ENCODE data around the gene KLHL20. TPM values are rescaled to one million over a fixed set of nuclear protein-coding genes. Genes with fewer than 3 reads are reported as not detected.
A peak's percentile ranks its signal among the peaks of the same experiment; 100 is the strongest.
"Not testable (repeated sequence)": the region's sequence is repeated elsewhere in the genome, so short reads cannot be mapped to it uniquely, and the experiment has no call there.

Gene KLHL20
- total RNA-seq, 1 experiment from 2014 or later, result 12.8 TPM

DNA sequence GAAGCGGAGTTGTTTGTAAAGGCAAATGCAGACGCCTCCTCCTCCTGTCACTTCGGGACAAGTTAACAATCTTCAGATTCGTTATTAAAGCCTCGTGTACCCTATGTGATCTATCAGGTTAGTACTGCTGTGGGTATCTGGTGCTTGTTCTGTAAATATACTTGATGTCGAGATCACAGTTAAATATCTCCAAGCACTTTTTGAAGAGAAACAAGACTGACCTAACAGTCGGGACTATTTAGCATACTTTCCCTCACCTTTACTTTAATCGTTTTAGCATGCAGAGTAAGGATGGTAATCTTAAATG is 710 bp downstream of the KLHL20 start:
- Mint-ChIP-seq H3K9me3 (ENCODE audit: unreplicated experiment) (no peaks in the 10 kb centered on the region), H3K4me1 (ENCODE audit: low read depth, unreplicated experiment) (peaks cover 7% of the 10 kb centered on the region), H3K4me3 (ENCODE audit: unreplicated experiment) (peak overlapping the region; percentile 79), H3K27me3 (ENCODE audit: insufficient read depth, unreplicated experiment) (no peaks in the 10 kb centered on the region), H3K27ac (ENCODE audit: unreplicated experiment) (peak overlapping the region; percentile 75), H3K36me3 (ENCODE audit: insufficient read depth, unreplicated experiment) (peaks cover 10% of the 10 kb centered on the region)
- Histone ChIP-seq H3K4me3 (ENCODE audit: low read depth, low read length) (peak overlapping the region; percentile 90), H3K36me3 (ENCODE audit: control insufficient read depth, insufficient read depth, low read length) (no peaks in the 10 kb centered on the region), H3K4me1 (peaks cover 4% of the 10 kb centered on the region; the same call in 1 of the 2 replicates), H3K9me3 (no peaks in the 10 kb centered on the region), H3K27me3 (replicated peaks; ENCODE audit: control insufficient read depth, insufficient read depth, low read length) (no peaks in the 10 kb centered on the region)
- no TSS peak for BruUV-seq (replicated peaks)
- ChIA-PET CTCF (no interaction called here), POLR2A (interaction anchor here (1.2 kb wide), 3 partner anchors 109 to 238 kb away, joined by 4 to 10 read pairs (median 7); partner anchors contain the start of genes CENPL, DARS2, PRDX6 and ZBTB37)
- TF ChIP-seq, protein P1, sequence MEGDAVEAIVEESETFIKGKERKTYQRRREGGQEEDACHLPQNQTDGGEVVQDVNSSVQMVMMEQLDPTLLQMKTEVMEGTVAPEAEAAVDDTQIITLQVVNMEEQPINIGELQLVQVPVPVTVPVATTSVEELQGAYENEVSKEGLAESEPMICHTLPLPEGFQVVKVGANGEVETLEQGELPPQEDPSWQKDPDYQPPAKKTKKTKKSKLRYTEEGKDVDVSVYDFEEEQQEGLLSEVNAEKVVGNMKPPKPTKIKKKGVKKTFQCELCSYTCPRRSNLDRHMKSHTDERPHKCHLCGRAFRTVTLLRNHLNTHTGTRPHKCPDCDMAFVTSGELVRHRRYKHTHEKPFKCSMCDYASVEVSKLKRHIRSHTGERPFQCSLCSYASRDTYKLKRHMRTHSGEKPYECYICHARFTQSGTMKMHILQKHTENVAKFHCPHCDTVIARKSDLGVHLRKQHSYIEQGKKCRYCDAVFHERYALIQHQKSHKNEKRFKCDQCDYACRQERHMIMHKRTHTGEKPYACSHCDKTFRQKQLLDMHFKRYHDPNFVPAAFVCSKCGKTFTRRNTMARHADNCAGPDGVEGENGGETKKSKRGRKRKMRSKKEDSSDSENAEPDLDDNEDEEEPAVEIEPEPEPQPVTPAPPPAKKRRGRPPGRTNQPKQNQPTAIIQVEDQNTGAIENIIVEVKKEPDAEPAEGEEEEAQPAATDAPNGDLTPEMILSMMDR (IDR thresholded peaks at IDR 0.05; ENCODE audit: insufficient read depth in 1 of 2, low read depth in 1 of 2, low read length in 1 of 2, severe bottlenecking in 1 of 2, unreplicated experiment in 1 of 2), result no peak
- intact Hi-C loops (cut with micrococcal nuclease; ENCODE audit: unreplicated experiment), result loop anchor here (10.0 kb wide), 1 partner anchor 291 kb away; no protein-coding TSS in a partner anchor
- no peak for DNase-seq

DNA sequence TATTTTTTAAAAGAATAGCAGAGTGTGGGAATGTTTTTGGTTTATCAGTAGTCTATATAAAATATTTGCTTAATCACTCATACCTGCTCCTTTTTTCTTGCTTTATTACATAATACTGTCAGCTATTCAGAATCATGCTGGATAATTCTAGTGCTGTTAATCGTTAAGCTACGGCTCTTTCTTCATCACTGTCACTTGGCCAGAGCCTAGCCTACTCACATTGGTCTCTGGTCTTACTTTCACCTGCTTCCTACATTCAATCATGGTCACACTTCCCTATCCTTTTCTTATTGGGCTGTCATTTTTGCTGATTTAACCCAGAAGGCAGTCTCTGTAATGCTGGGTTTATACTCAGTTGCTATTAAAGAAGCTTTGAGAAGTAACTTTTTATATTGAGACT is 2.5 kb downstream of the KLHL20 start:
- Mint-ChIP-seq H3K9me3 (ENCODE audit: unreplicated experiment) (no peaks in the 10 kb centered on the region), H3K4me1 (ENCODE audit: low read depth, unreplicated experiment) (peaks cover 7% of the 10 kb centered on the region), H3K36me3 (ENCODE audit: insufficient read depth, unreplicated experiment) (peaks cover 10% of the 10 kb centered on the region), H3K4me3 (ENCODE audit: unreplicated experiment) (no peak overlapping the region), H3K27ac (ENCODE audit: unreplicated experiment) (no peak overlapping the region), H3K27me3 (ENCODE audit: insufficient read depth, unreplicated experiment) (no peaks in the 10 kb centered on the region)
- TF ChIP-seq, protein P1 (IDR thresholded peaks at IDR 0.05; ENCODE audit: insufficient read depth in 1 of 2, low read depth in 1 of 2, low read length in 1 of 2, severe bottlenecking in 1 of 2, unreplicated experiment in 1 of 2), result no peak
- H3K27me3 ChIP-seq (replicated peaks; ENCODE audit: control insufficient read depth, insufficient read depth, low read length), result no peaks in the 10 kb centered on the region
- intact Hi-C loops (cut with micrococcal nuclease; ENCODE audit: unreplicated experiment), result loop anchor here (10.0 kb wide), 1 partner anchor 292 kb away; no protein-coding TSS in a partner anchor
- peaks cover 4% of the 10 kb centered on the region; the same call in 1 of the 2 replicates for H3K4me1 ChIP-seq
- no peak overlapping the region for H3K4me3 ChIP-seq (ENCODE audit: low read depth, low read length)
- CTCF ChIA-PET, result no interaction called here
- no peaks in the 10 kb centered on the region for H3K9me3 ChIP-seq
- DNase-seq, result no peak
- no peaks in the 10 kb centered on the region for H3K36me3 ChIP-seq (ENCODE audit: control insufficient read depth, insufficient read depth, low read length)
- no TSS peak for BruUV-seq (replicated peaks)
- POLR2A ChIA-PET, result no interaction called here

DNA sequence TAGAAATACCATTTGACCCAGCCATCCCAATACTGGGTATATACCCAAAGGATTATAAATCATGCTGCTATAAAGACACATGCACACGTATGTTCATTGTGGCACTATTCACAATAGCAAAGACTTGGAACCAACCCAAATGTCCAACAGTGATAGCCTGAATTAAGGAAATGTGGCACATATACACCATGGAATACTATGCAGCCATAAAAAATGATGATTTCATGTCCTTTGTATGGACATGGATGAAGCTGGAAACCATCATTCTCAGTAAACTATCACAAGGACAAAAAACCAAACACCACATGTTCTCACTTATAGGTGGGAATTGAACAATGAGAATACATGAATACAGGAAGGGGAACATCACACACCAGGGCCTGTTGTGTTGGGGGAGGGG is 16.6 kb downstream of the KLHL20 start:
- H3K27me3 Mint-ChIP-seq (ENCODE audit: insufficient read depth, unreplicated experiment); H3K9me3 ChIP-seq; BruUV-seq (replicated peaks): not testable (repeated sequence)

DNA sequence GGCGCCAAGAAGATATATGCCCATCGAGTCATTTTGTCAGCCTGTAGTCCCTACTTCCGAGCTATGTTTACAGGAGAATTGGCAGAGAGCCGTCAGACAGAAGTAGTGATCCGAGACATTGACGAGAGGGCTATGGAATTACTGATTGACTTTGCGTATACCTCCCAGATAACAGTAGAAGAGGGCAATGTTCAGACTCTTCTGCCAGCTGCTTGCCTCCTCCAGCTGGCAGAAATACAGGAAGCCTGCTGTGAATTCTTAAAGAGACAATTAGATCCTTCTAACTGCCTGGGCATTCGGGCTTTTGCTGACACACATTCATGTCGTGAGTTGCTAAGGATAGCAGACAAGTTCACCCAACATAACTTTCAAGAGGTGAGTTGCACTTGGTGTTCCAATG is 19.1 kb downstream of the KLHL20 start:
- Mint-ChIP-seq H3K4me1 (ENCODE audit: low read depth, unreplicated experiment) (no peaks in the 10 kb centered on the region), H3K27me3 (ENCODE audit: insufficient read depth, unreplicated experiment) (no peaks in the 10 kb centered on the region), H3K27ac (ENCODE audit: unreplicated experiment) (no peak overlapping the region), H3K4me3 (ENCODE audit: unreplicated experiment) (no peak overlapping the region), H3K9me3 (ENCODE audit: unreplicated experiment) (peaks cover 3% of the 10 kb centered on the region), H3K36me3 (ENCODE audit: insufficient read depth, unreplicated experiment) (peaks cover 10% of the 10 kb centered on the region)
- no peaks in the 10 kb centered on the region for H3K9me3 ChIP-seq
- H3K4me3 ChIP-seq (ENCODE audit: low read depth, low read length), result no peak overlapping the region
- no peaks in the 10 kb centered on the region for H3K27me3 ChIP-seq (replicated peaks; ENCODE audit: control insufficient read depth, insufficient read depth, low read length)
- no TSS peak for BruUV-seq (replicated peaks)
- ChIA-PET CTCF (no interaction called here), POLR2A (no interaction called here)
- no peak for DNase-seq
- no peaks in the 10 kb centered on the region; the same call in 1 of the 2 replicates for H3K36me3 ChIP-seq (ENCODE audit: control insufficient read depth, insufficient read depth, low read length)
- intact Hi-C loops (cut with micrococcal nuclease; ENCODE audit: unreplicated experiment), result no loop called here
- H3K4me1 ChIP-seq, result no peaks in the 10 kb centered on the region
- TF ChIP-seq, protein P1 (IDR thresholded peaks at IDR 0.05; ENCODE audit: insufficient read depth in 1 of 2, low read depth in 1 of 2, low read length in 1 of 2, severe bottlenecking in 1 of 2, unreplicated experiment in 1 of 2), result no peak

More for the DNA sequence above, 16.6 kb downstream of the KLHL20 start:
- H3K4me1 ChIP-seq; H3K27me3 ChIP-seq (replicated peaks; ENCODE audit: control insufficient read depth, insufficient read depth, low read length); H3K4me3 Mint-ChIP-seq (ENCODE audit: unreplicated experiment); H3K27ac Mint-ChIP-seq (ENCODE audit: unreplicated experiment); H3K36me3 ChIP-seq (ENCODE audit: control insufficient read depth, insufficient read depth, low read length); POLR2A ChIA-PET; H3K4me3 ChIP-seq (ENCODE audit: low read depth, low read length); H3K4me1 Mint-ChIP-seq (ENCODE audit: low read depth, unreplicated experiment); DNase-seq; intact Hi-C loops (cut with micrococcal nuclease; ENCODE audit: unreplicated experiment); CTCF ChIA-PET: not testable (repeated sequence)
- H3K36me3 Mint-ChIP-seq (ENCODE audit: insufficient read depth, unreplicated experiment), result peaks cover 10% of the 10 kb centered on the region
- peaks cover 22% of the 10 kb centered on the region for H3K9me3 Mint-ChIP-seq (ENCODE audit: unreplicated experiment)

DNA sequence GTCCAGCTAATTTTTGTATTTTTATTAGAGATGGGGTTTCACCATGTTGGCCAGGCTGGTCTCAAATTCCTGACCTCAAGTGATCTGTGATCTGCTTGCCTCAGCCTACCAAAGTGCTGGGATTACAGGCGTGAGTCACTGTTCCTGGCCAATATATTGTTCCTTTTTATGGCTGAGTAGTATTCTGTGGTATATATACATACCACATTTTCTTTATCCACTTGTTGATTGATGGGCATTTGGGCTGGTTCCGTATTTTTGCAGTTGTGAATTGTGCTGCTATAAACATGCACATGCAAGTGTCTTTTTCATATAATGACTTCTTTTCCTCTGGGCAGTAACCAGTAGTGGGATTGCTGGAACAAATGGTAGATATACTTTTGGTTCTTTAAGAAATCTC is 21.3 kb downstream of the KLHL20 start:
- POLR2A ChIA-PET; H3K36me3 ChIP-seq (ENCODE audit: control insufficient read depth, insufficient read depth, low read length); H3K4me1 ChIP-seq; intact Hi-C loops (cut with micrococcal nuclease; ENCODE audit: unreplicated experiment); H3K27ac Mint-ChIP-seq (ENCODE audit: unreplicated experiment); H3K4me3 Mint-ChIP-seq (ENCODE audit: unreplicated experiment); H3K4me1 Mint-ChIP-seq (ENCODE audit: low read depth, unreplicated experiment); H3K27me3 ChIP-seq (replicated peaks; ENCODE audit: control insufficient read depth, insufficient read depth, low read length); H3K27me3 Mint-ChIP-seq (ENCODE audit: insufficient read depth, unreplicated experiment); H3K9me3 Mint-ChIP-seq (ENCODE audit: unreplicated experiment); H3K4me3 ChIP-seq (ENCODE audit: low read depth, low read length); BruUV-seq (replicated peaks); DNase-seq; H3K9me3 ChIP-seq; CTCF ChIA-PET: not testable (repeated sequence)
- peaks cover 10% of the 10 kb centered on the region for H3K36me3 Mint-ChIP-seq (ENCODE audit: insufficient read depth, unreplicated experiment)
